ENCODE results near the gene RINT1.

- TF ChIP-seq EZH2phosphoT487 (IDR thresholded peaks at IDR 0.05; ENCODE audit: insufficient read depth, low read depth) (no peak), EZH2 (IDR thresholded peaks at IDR 0.05; ENCODE audit: insufficient read depth, poor library complexity, severe bottlenecking) (no peak)
These were observed 57.5 kb downstream of the RINT1 start for GRCh38 chr7:105589356-105590077.
